ENCODE measurements around the gene MYOM3. TPM values are rescaled to one million over a fixed set of nuclear protein-coding genes. Genes with fewer than 3 reads are reported as not detected.

Gene MYOM3
- total RNA-seq, 1 donor from 2014 or later, result 0.69 TPM

- Histone ChIP-seq H3K27me3 (no peaks in the 10 kb centered on the region), H3K4me1 (no peaks in the 10 kb centered on the region), H3K9me3 (no peaks in the 10 kb centered on the region), H3K36me3 (no peaks in the 10 kb centered on the region), H3K4me3 (no peak overlapping the region), H3K27ac (no peak overlapping the region)
- ATAC-seq, result no peak
- peak; percentile 9 for DNase-seq
- TF ChIP-seq CTCF (IDR thresholded peaks at IDR 0.05), result no peak
- intact Hi-C loops (cut with DNase I), result no loop called here
These were observed 15.3 kb upstream of the MYOM3 start for GRCh38 chr1:24127134-24127800.

- DNase-seq, result no peak
- no peaks in the 10 kb centered on the region for H3K4me1 ChIP-seq
- intact Hi-C loops (cut with DNase I), result no loop called here
- H3K9me3 ChIP-seq, result no peaks in the 10 kb centered on the region
- no peak overlapping the region for H3K4me3 ChIP-seq
- no peak overlapping the region for H3K27ac ChIP-seq
- H3K36me3 ChIP-seq, result no peaks in the 10 kb centered on the region
- H3K27me3 ChIP-seq, result no peaks in the 10 kb centered on the region
- no peak for TF ChIP-seq CTCF (IDR thresholded peaks at IDR 0.05)
- ATAC-seq, result no peak
These were observed 14.7 kb upstream of the MYOM3 start for GRCh38 chr1:24126672-24127023.

GRCh38 chr1:24126018-24126671 lies 14.2 kb upstream of the MYOM3 start:
- no peaks in the 10 kb centered on the region for H3K9me3 ChIP-seq
- no peak for TF ChIP-seq CTCF (IDR thresholded peaks at IDR 0.05)
- peak; percentile 46 for DNase-seq
- intact Hi-C loops (cut with DNase I), result no loop called here
- peak; percentile 48 for ATAC-seq
- no peaks in the 10 kb centered on the region for H3K27me3 ChIP-seq
- no peaks in the 10 kb centered on the region for H3K4me1 ChIP-seq
- no peak overlapping the region for H3K27ac ChIP-seq
- no peaks in the 10 kb centered on the region for H3K36me3 ChIP-seq
- H3K4me3 ChIP-seq, result no peak overlapping the region

GRCh38 chr1:24125456-24125855 lies 13.5 kb upstream of the MYOM3 start:
- TF ChIP-seq CTCF (IDR thresholded peaks at IDR 0.05), result no peak
- H3K36me3 ChIP-seq, result no peaks in the 10 kb centered on the region
- DNase-seq (peak; percentile 27), ATAC-seq (peak; percentile 29)
- no peaks in the 10 kb centered on the region for H3K9me3 ChIP-seq
- H3K4me3 ChIP-seq, result no peak overlapping the region
- no peaks in the 10 kb centered on the region for H3K27me3 ChIP-seq
- intact Hi-C loops (cut with DNase I), result no loop called here
- no peak overlapping the region for H3K27ac ChIP-seq
- no peaks in the 10 kb centered on the region for H3K4me1 ChIP-seq

- Histone ChIP-seq H3K4me3 (no peak overlapping the region), H3K36me3 (no peaks in the 10 kb centered on the region), H3K4me1 (peaks cover under 1% of the 10 kb centered on the region), H3K27me3 (no peaks in the 10 kb centered on the region), H3K27ac (no peak overlapping the region), H3K9me3 (no peaks in the 10 kb centered on the region)
- DNase-seq (peak; percentile 3), ATAC-seq (no peak)
- intact Hi-C loops (cut with DNase I), result no loop called here
- no peak for TF ChIP-seq CTCF (IDR thresholded peaks at IDR 0.05)
These were observed 13.0 kb upstream of the MYOM3 start for GRCh38 chr1:24124980-24125379.

Measured in upper lobe of right lung (tissue), 1 donor.